KMS-11 (cell line): ENCODE data around the gene HGS.
A peak's percentile ranks its signal among the peaks of the same experiment; 100 is the strongest.

Source experiments
- H2AFZ ChIP-seq: fragments of 200-600 bp; sonication (generic); 2 replicates; pipeline ENCODE4 v1.6.1; 2016; ENCODE audit warnings: antibody characterized with exemption, mixed run types, low read depth
- H3K27ac ChIP-seq: fragments of 200-600 bp; sonication (generic); 2 replicates; pipeline ENCODE4 v1.6.1; 2016; ENCODE audit warnings: mild to moderate bottlenecking, mixed run types
- H3K27me3 ChIP-seq: fragments of 200-600 bp; sonication (generic); 2 replicates; pipeline ENCODE4 v1.6.1; 2017; ENCODE audit warnings: mild to moderate bottlenecking, low read depth, mixed run types, moderate library complexity; ENCODE audit not compliant: insufficient read depth
- H3K36me3 ChIP-seq: fragments of 200-600 bp; sonication (generic); 2 replicates; pipeline ENCODE4 v1.6.1; 2017; ENCODE audit warnings: mild to moderate bottlenecking, mixed run types; ENCODE audit not compliant: insufficient read depth
- H3K4me1 ChIP-seq: fragments of 200-600 bp; sonication (generic); 2 replicates; pipeline ENCODE4 v1.6.1; 2016; ENCODE audit warnings: mild to moderate bottlenecking, low read depth, mixed run types; ENCODE audit not compliant: poor library complexity, severe bottlenecking
- H3K4me2 ChIP-seq: fragments of 200-600 bp; sonication (generic); 2 replicates; pipeline ENCODE4 v1.7.0; 2016; ENCODE audit warnings: mild to moderate bottlenecking, mixed run types
- H3K4me3 ChIP-seq: fragments of 200-600 bp; sonication (generic); IDR thresholded peaks from 2 replicates; pipeline ENCODE4 v1.6.1; 2017; ENCODE audit warnings: low read depth, low read length, mixed read lengths; ENCODE audit not compliant: insufficient read depth
- H3K79me2 ChIP-seq: fragments of 200-600 bp; sonication (generic); 2 replicates; pipeline ENCODE4 v1.6.1; 2016; ENCODE audit warnings: low read depth, mixed run types; ENCODE audit not compliant: insufficient read depth
- H3K9ac ChIP-seq: fragments of 200-600 bp; sonication (generic); 2 replicates; pipeline ENCODE4 v1.6.1; 2016; ENCODE audit warnings: mild to moderate bottlenecking, mixed run types
- H4K20me1 ChIP-seq: fragments of 200-600 bp; sonication (generic); 2 replicates; pipeline ENCODE4 v1.6.1; 2016; ENCODE audit warnings: mild to moderate bottlenecking, mixed run types; ENCODE audit not compliant: insufficient read depth
- TF ChIP-seq, protein P1 (sequence below): fragments of 200-600 bp; sonication (generic); conservative IDR thresholded peaks from 2 replicates; pipeline ENCODE4 v1.6.1; 2017; ENCODE audit warnings: low read depth, mild to moderate bottlenecking, antibody characterized with exemption, low read length, moderate library complexity, mixed read lengths

Gene HGS

DNA sequence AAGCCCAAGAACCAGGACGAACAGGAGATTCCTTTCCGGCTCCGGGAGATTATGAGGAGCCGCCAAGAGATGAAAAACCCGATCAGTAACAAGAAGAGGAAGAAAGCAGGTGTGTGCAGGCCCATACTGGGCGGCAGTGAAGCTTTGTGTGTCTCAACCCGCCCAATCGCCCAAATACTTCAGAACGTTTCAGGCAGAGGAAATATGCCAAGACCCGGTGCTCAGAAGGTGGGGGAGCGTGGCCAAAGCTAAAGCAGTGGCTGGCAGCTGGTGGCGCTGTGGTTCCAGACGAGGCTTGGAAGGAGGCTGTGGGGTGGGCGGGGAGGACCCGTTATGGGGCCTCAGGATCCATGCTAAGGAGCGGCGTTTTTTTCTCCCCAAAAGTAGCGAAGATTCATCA is 16.1 kb upstream of the HGS start:
- Histone ChIP-seq H3K36me3 (peaks cover 5% of the 10 kb centered on the region; the same call in 1 of the 2 replicates), H2AFZ (no peak overlapping the region), H3K4me1 (peaks cover 24% of the 10 kb centered on the region), H3K27me3 (no peaks in the 10 kb centered on the region), H3K4me2 (peak overlapping the region; percentile 97), H3K27ac (no peak overlapping the region), H3K9ac (no peak overlapping the region; the same call in 1 of the 2 replicates), H4K20me1 (no peaks in the 10 kb centered on the region), H3K4me3 (no peak overlapping the region), H3K79me2 (peaks cover 42% of the 10 kb centered on the region)
- TF ChIP-seq, protein P1, sequence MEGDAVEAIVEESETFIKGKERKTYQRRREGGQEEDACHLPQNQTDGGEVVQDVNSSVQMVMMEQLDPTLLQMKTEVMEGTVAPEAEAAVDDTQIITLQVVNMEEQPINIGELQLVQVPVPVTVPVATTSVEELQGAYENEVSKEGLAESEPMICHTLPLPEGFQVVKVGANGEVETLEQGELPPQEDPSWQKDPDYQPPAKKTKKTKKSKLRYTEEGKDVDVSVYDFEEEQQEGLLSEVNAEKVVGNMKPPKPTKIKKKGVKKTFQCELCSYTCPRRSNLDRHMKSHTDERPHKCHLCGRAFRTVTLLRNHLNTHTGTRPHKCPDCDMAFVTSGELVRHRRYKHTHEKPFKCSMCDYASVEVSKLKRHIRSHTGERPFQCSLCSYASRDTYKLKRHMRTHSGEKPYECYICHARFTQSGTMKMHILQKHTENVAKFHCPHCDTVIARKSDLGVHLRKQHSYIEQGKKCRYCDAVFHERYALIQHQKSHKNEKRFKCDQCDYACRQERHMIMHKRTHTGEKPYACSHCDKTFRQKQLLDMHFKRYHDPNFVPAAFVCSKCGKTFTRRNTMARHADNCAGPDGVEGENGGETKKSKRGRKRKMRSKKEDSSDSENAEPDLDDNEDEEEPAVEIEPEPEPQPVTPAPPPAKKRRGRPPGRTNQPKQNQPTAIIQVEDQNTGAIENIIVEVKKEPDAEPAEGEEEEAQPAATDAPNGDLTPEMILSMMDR, result no peak

DNA sequence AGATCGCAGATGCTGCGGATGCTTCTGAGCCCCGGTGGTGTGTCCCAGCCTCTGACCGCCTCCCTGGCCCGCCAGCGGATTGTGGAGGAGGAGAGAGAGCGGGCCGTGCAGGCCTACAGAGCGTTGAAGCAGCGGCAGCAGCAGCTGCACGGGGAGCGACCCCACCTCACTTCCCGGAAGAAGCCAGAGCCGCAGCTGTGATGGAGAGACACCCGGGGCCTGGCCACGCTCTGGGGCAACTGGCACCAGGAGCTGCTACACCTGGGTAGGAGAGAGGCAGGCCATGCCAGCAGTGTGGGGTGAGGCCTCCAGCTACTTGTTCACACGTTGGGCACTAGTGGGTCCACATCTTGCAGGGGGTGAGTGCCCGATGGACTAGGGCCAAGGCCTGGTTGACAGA is 11.3 kb upstream of the HGS start:
- H4K20me1 ChIP-seq, result no peaks in the 10 kb centered on the region
- H3K4me1 ChIP-seq, result peaks cover 11% of the 10 kb centered on the region
- H2AFZ ChIP-seq, result no peak overlapping the region
- peaks cover 5% of the 10 kb centered on the region; the same call in 1 of the 2 replicates for H3K36me3 ChIP-seq
- no peak overlapping the region for H3K9ac ChIP-seq
- no peak overlapping the region for H3K27ac ChIP-seq
- TF ChIP-seq, protein P1, result no peak
- no peak overlapping the region for H3K4me2 ChIP-seq
- H3K27me3 ChIP-seq, result no peaks in the 10 kb centered on the region
- H3K4me3 ChIP-seq, result no peak overlapping the region
- H3K79me2 ChIP-seq, result peaks cover 18% of the 10 kb centered on the region

DNA sequence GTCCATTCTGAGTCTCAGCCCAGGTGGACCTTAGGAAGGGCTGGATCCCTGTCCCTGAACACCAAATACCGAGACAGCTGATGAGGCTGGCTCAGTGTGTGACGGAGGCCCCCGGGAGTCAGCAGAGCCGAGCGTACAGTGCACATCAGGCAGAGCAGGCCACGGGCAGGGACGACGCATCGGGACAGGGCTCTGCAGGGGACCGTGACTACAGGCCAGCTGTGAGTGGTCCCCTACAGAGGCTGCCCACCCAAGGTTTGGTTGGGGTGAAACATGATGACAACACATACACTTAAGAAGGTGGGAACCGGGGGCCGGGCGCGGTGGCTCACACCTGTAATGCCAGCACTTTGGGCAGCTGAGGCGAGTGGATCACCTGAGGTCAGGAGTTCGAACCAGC is 10.9 kb upstream of the HGS start:
- peaks cover 7% of the 10 kb centered on the region for H3K4me1 ChIP-seq
- no peak overlapping the region for H3K4me3 ChIP-seq
- H4K20me1 ChIP-seq, result no peaks in the 10 kb centered on the region
- peaks cover 14% of the 10 kb centered on the region for H3K79me2 ChIP-seq
- TF ChIP-seq, protein P1, result no peak
- no peak overlapping the region for H2AFZ ChIP-seq
- H3K27me3 ChIP-seq, result no peaks in the 10 kb centered on the region
- no peak overlapping the region for H3K4me2 ChIP-seq
- no peak overlapping the region for H3K9ac ChIP-seq
- H3K36me3 ChIP-seq, result peaks cover 5% of the 10 kb centered on the region; the same call in 1 of the 2 replicates
- no peak overlapping the region for H3K27ac ChIP-seq

DNA sequence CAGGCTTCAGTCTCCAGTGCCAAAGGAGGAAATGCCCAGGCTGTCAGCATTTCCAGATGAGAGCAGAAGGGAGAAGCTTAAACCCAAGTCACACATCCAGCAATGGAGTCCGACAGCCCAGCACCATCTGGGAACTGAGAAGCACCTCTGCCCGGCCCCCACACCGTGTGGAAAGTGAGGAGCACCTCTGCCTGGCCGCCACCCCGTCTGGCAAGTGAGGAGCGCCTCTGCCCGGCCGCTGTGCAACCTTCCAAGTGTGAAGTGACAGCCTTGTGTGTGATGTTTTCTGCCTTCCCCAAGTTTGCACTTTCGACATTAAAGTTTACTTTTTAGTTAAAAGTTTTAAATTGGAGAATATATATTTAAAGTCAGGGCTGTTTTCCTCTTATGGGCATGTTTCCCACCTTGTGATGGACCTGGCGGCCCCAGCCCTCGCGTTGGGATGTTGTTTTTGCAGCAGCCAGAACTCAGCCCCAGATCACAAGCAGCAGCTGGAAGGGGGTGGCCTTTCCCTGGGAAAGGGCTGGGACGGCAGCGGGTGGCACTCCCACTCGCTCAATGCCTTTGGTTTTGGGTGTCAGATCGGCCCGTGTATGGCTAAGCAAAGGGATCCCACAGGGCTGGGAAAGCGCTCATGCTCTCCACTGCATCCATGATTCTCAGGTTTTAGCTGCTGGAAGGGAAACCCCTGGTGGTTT is 10.1 kb upstream of the HGS start:
- Histone ChIP-seq H3K4me2 (no peak overlapping the region), H3K9ac (no peak overlapping the region)

More for the DNA sequence above, 10.1 kb upstream of the HGS start:
- H3K27me3 ChIP-seq, result no peaks in the 10 kb centered on the region
- no peak overlapping the region for H3K27ac ChIP-seq
- H2AFZ ChIP-seq, result no peak overlapping the region
- no peaks in the 10 kb centered on the region for H4K20me1 ChIP-seq
- H3K4me3 ChIP-seq, result no peak overlapping the region
- H3K36me3 ChIP-seq, result peaks cover 5% of the 10 kb centered on the region; the same call in 1 of the 2 replicates
- TF ChIP-seq, protein P1, result no peak
- no peaks in the 10 kb centered on the region for H3K4me1 ChIP-seq
- H3K79me2 ChIP-seq, result peaks cover 6% of the 10 kb centered on the region
